Keratinocyte (primary cell): ENCODE results near the gene NDUFB8. TPM values are rescaled to one million over a fixed set of nuclear protein-coding genes. Genes with fewer than 3 reads are reported as not detected.
A peak's percentile ranks its signal among the peaks of the same experiment; 100 is the strongest.

Experiments used
- DNase-seq: peaks from one replicate; pipeline ENCODE4 v3.0.0-alpha.2; 2011; ENCODE audit warnings: low read depth, missing footprints, low spot score
- FAIRE-seq: peaks from 2 replicates; lab custom pipeline; 2011; peaks lifted over from hg19 to GRCh38; lab: Jason Lieb, UNC
- H2AFZ ChIP-seq: 2 replicates; pipeline ENCODE4 v1.6.0; 2012; ENCODE audit warnings: low read length, control low read depth, inconsistent platforms; ENCODE audit not compliant: control insufficient read depth
- H3K27ac ChIP-seq: 2 replicates; pipeline ENCODE4 v1.5.1; 2011; ENCODE audit warnings: low read length; ENCODE audit not compliant: control insufficient read depth, insufficient read depth
- H3K27me3 ChIP-seq: 3 replicates; pipeline ENCODE4 v1.6.0; 2011; ENCODE audit warnings: low read length; ENCODE audit not compliant: control insufficient read depth, insufficient read depth; ENCODE audit errors: extremely low read depth
- H3K36me3 ChIP-seq, 2 experiments: 2 replicates in 1 of 2; 3 replicates in 1 of 2; pipeline ENCODE4 v1.5.1; 2011; ENCODE audit warnings: low read length in 2 of 2, mild to moderate bottlenecking in 1 of 2; ENCODE audit not compliant: control insufficient read depth in 2 of 2, insufficient read depth in 2 of 2; ENCODE audit errors: extremely low read depth in 1 of 2
- H3K4me1 ChIP-seq: 3 replicates; pipeline ENCODE4 v1.5.1; 2011; ENCODE audit warnings: low read length; ENCODE audit not compliant: control insufficient read depth, insufficient read depth; ENCODE audit errors: extremely low read depth
- H3K4me2 ChIP-seq: 3 replicates; pipeline ENCODE4 v1.6.0; 2011; ENCODE audit warnings: low read depth, low read length; ENCODE audit not compliant: control insufficient read depth, insufficient read depth; ENCODE audit errors: extremely low read depth
- H3K4me3 ChIP-seq, 3 experiments: fragments of 200-600 bp in 1 of 3; sonication (generic) in 1 of 3; 2 replicates in 2 of 3; 3 replicates in 1 of 3; pipeline ENCODE4 v1.5.1; 2011 to 2016; ENCODE audit warnings: low read length in 3 of 3, mild to moderate bottlenecking in 3 of 3, control low read depth in 2 of 3, inconsistent platforms in 1 of 3, low read depth in 1 of 3, mixed read lengths in 1 of 3, mixed run types in 1 of 3, moderate library complexity in 1 of 3; ENCODE audit not compliant: control insufficient read depth in 2 of 3, insufficient read depth in 2 of 3; ENCODE audit errors: extremely low read depth in 1 of 3
- H3K79me2 ChIP-seq: 2 replicates; pipeline ENCODE4 v1.6.0; 2012; ENCODE audit warnings: low read length; ENCODE audit not compliant: control insufficient read depth, insufficient read depth
- H3K9ac ChIP-seq: 3 replicates; pipeline ENCODE4 v1.6.0; 2011; ENCODE audit warnings: low read length; ENCODE audit not compliant: control insufficient read depth, insufficient read depth; ENCODE audit errors: extremely low read depth
- H3K9me1 ChIP-seq: 3 replicates; pipeline ENCODE4 v1.6.0; 2011; ENCODE audit warnings: low read length; ENCODE audit not compliant: control insufficient read depth, insufficient read depth; ENCODE audit errors: extremely low read depth
- H3K9me3 ChIP-seq: 2 replicates; pipeline ENCODE4 v1.5.1; 2012; ENCODE audit warnings: low read depth, low read length; ENCODE audit not compliant: control insufficient read depth
- H4K20me1 ChIP-seq: 3 replicates; pipeline ENCODE4 v1.6.0; 2011; ENCODE audit warnings: low read length; ENCODE audit not compliant: control insufficient read depth, insufficient read depth; ENCODE audit errors: extremely low read depth
- CTCF ChIP-seq, 3 experiments: IDR thresholded peaks in 1 of 3; conservative IDR thresholded peaks in 1 of 3; optimal IDR thresholded peaks in 1 of 3; 2 replicates in 2 of 3; 3 replicates in 1 of 3; pipeline versions ENCODE3 to v1.5.1; 2011; ENCODE audit warnings: low read length in 3 of 3, mild to moderate bottlenecking in 3 of 3, moderate library complexity in 2 of 3, control low read depth in 1 of 3, inconsistent platforms in 1 of 3; ENCODE audit not compliant: insufficient read depth in 2 of 3; ENCODE audit errors: extremely low read depth in 1 of 3
- EZH2 ChIP-seq: IDR thresholded peaks from one replicate; pipeline ENCODE4 v1.6.1; 2012; ENCODE audit warnings: inconsistent platforms, mild to moderate bottlenecking, low read length, moderate library complexity
- dilution Hi-C: fragments of 300-500 bp; cut with MboI; formaldehyde crosslinking; loops from one replicate; pipeline ENCODE4 v1.7.0; 2020; ENCODE audit warnings: low sequenced_read_pairs; ENCODE audit not compliant: extremely low pct_ligation_motif_present
- polyA plus RNA-seq, 5 experiments: library from polyadenylated mRNA; depleted of rRNA in 3 of 5; stranded (reverse) in 3 of 5; stranded (forward) in 1 of 5; unstranded in 1 of 5; fragments of >200 nt; gene quantifications; 1 replicate in 1 of 5; 2 replicates in 3 of 5; 3 replicates in 1 of 5; pipeline versions ENCODE4 v1.2.1 to v1.2.3, GENCODE V29; 2011 to 2012; ENCODE audit warnings: missing spikeins in 2 of 5, low read depth in 1 of 5, low replicate concordance in 1 of 5

NDUFB8 gene
- polyA plus RNA-seq, 1 donor (not counting 4 experiments of a cell fraction or from before 2014, with no cell fraction given) = 178 TPM

GRCh38 chr10:100528921-100529474, 673 bp downstream of the NDUFB8 start:
- Histone ChIP-seq H3K4me2 (peak overlapping the region; percentile 99), H3K79me2 (peaks cover 17% of the 10 kb centered on the region), H3K9me3 (no peaks in the 10 kb centered on the region), H3K36me3 (peaks cover 12 to 22% of the 10 kb centered on the region in 2 experiments), H4K20me1 (no peaks in the 10 kb centered on the region), H3K9me1 (no peaks in the 10 kb centered on the region), H3K27ac (peak overlapping the region; percentile 83), H3K4me3 (peak overlapping the region; percentile 85 to 93 (median 91)), H3K9ac (peak overlapping the region; percentile 95), H3K4me1 (peaks cover 13% of the 10 kb centered on the region), H3K27me3 (no peaks in the 10 kb centered on the region), H2AFZ (peak overlapping the region; percentile 98)
- DNase-seq (no peak), FAIRE-seq (no peak)
- TF ChIP-seq CTCF (optimal IDR thresholded peaks at IDR 0.05 in 1 of 3, IDR thresholded peaks at IDR 0.05 in 1 of 3, conservative IDR thresholded peaks at IDR 0.05 in 1 of 3; ENCODE audit: extremely low read depth in 1 of 3, insufficient read depth in 2 of 3, low read length in 3 of 3) (no peak), EZH2 (no peak)
- dilution Hi-C loops = no loop called here

DNA sequence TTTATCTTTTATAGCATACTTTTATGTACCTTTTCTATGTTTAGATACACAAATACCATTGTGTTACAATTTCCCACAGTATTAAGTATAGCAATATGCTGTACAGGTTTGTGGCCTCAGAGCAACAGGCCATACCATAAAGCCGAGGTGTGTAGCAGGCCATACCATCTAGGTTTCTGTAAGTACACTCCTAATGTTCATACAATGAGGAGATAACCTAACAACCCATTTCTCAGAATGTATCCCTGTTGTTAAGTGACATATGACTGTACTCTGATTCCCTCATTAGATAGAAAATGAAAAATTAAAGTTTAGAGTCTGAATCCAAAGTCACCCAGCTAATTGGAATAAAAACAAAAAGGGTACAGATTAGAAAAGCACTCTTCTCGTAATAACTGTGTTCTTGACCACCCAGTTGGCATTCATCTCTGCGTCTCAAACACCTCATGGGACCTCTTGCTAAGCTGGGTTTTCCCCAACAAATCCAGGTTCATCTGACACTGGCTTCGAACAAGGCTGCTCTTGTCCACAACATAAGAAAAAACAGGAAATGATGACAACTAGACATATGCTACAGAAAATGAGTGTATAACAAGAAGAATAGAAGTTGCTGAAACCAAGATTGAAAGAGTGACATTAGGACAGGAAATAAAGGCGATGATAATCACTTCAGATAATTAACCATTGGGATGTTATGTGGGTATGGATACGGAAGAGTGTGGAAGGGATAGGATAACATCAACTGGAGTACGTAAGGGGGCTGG, 1.4 kb downstream of the NDUFB8 start:
- Histone ChIP-seq H2AFZ (no peak overlapping the region), H3K36me3 (peaks cover 12 to 22% of the 10 kb centered on the region in 2 experiments), H3K79me2 (peaks cover 17% of the 10 kb centered on the region), H3K27me3 (no peaks in the 10 kb centered on the region), H3K9ac (peak overlapping the region; percentile 95), H3K4me1 (peaks cover 13% of the 10 kb centered on the region), H4K20me1 (no peaks in the 10 kb centered on the region), H3K9me1 (no peaks in the 10 kb centered on the region), H3K4me2 (peak overlapping the region; percentile 99), H3K9me3 (no peaks in the 10 kb centered on the region), H3K27ac (peak overlapping the region; percentile 83), H3K4me3 (peak overlapping the region; percentile 85 to 93 (median 91))
- DNase-seq = no peak
- no peak for FAIRE-seq
- TF ChIP-seq EZH2 (no peak), CTCF (optimal IDR thresholded peaks at IDR 0.05 in 1 of 3, IDR thresholded peaks at IDR 0.05 in 1 of 3, conservative IDR thresholded peaks at IDR 0.05 in 1 of 3; ENCODE audit: extremely low read depth in 1 of 3, insufficient read depth in 2 of 3, low read length in 3 of 3) (no peak)
- dilution Hi-C loops = no loop called here
